RWPE1 (cell line): ENCODE results near the gene GANC.
"Not testable (repeated sequence)": the region's sequence is repeated elsewhere in the genome, so short reads cannot be mapped to it uniquely, and the experiment has no call there.

Source experiments
- CTCF ChIA-PET: fragments of 350-600 bp; sonication (Branson Sonifier 250); formaldehyde crosslinking; extraction: SDS; loops from one replicate; lab custom pipeline; 2021; lab: Yijun Ruan, JAX
- POLR2A ChIA-PET: fragments of 400-600 bp; formaldehyde crosslinking; extraction: SDS; loops from one replicate; lab custom pipeline; 2020; ENCODE audit warnings: antibody characterized with exemption; ENCODE audit not compliant: low non-redundant PET; lab: Yijun Ruan, JAX
- DNase-seq: peaks from one replicate; pipeline ENCODE4 v3.0.0; 2012; ENCODE audit warnings: low spot score
- H3K27ac ChIP-seq: fragments of 450-650 bp; 2 replicates; pipeline ENCODE4 v1.5.1; 2017
- CTCF ChIP-seq: fragments of 450-650 bp; conservative IDR thresholded peaks from 2 replicates; pipeline ENCODE4 v1.5.1; 2017; ENCODE audit warnings: low read depth, mild to moderate bottlenecking

The GANC gene

GRCh38 chr15:42272939-42273899 lies at the start of gene GANC, which contains the start of gene TMEM87A:
Gene GANC (plus strand): TSS chr15:42273201. CDS start chr15:42274482, 1,281 bp downstream.
Gene TMEM87A (minus strand): TSS chr15:42273433. CDS start chr15:42273398, 35 bp downstream.
- peak; percentile 95 for DNase-seq
- H3K27ac ChIP-seq: peak within 1 kb of the TSS; percentile 99
- TF ChIP-seq CTCF: no peak
- POLR2A ChIA-PET: interaction anchor here (0.6 to 1.0 kb wide), 4 partner anchors 34 to 222 kb away, joined by 3 to 7 read pairs (median 4); no protein-coding TSS in a partner anchor
- CTCF ChIA-PET: interaction anchor here (0.6 kb wide), 2 partner anchors 8 to 270 kb away, joined by 3 to 8 read pairs; no protein-coding TSS in a partner anchor

- ChIA-PET CTCF (no interaction called here), POLR2A (no interaction called here)
- H3K27ac ChIP-seq: no peak overlapping the region
- DNase-seq: no peak
- no peak for TF ChIP-seq CTCF
Observed at GRCh38 chr15:42226648-42227047, 46.4 kb upstream of the GANC start.

GRCh38 chr15:42228036-42228435 lies 45.0 kb upstream of the GANC start:
- CTCF ChIA-PET: no interaction called here
- H3K27ac ChIP-seq: no peak overlapping the region
- no peak for DNase-seq
- POLR2A ChIA-PET: no interaction called here
- no peak for TF ChIP-seq CTCF

- DNase-seq, H3K27ac ChIP-seq, POLR2A ChIA-PET, CTCF ChIA-PET: not testable (repeated sequence)
Observed at GRCh38 chr15:42228981-42229380, 44.0 kb upstream of the GANC start.

GRCh38 chr15:42231088-42231487 lies 41.9 kb upstream of the GANC start:
- H3K27ac ChIP-seq: no peak overlapping the region
- no peak for DNase-seq
- ChIA-PET POLR2A (no interaction called here), CTCF (interaction anchor here (0.6 kb wide), 1 partner anchor 753 kb away, joined by 4 read pairs; no protein-coding TSS in a partner anchor)
- no peak for TF ChIP-seq CTCF

- no peak overlapping the region for H3K27ac ChIP-seq
- CTCF ChIA-PET: interaction anchor here (0.7 kb wide), 1 partner anchor 812 kb away, joined by 3 read pairs; no protein-coding TSS in a partner anchor
- POLR2A ChIA-PET: no interaction called here
- no peak for DNase-seq
- TF ChIP-seq CTCF: no peak
Observed at GRCh38 chr15:42232606-42233005, 40.4 kb upstream of the GANC start.
